ENCODE results near the gene SGSH.

SGSH gene

GRCh38 chr17:80225230-80225629 lies 5.1 kb upstream of the SGSH start:
- no peak for DNase-seq

DNA sequence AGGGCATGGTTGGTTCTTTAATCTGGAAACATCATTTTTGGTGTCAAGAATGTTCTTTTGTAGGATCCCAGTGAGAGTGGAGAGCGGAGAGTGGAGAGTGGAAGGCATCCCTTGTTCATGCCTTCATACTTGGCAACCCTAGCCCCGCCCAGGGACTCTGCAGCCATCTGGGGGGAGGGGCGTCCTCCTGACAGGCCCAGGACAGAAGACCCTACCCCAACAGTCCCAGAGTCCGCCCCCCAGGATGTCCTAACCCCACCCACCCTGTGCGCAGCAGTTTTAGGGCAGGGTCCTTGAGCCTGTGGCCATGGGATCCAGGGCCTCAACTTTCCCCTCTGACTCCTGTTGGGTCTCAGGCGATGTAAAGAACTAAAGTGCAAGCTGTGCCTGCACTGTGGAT lies 4.5 kb upstream of the SGSH start:
- no peak for DNase-seq

DNA sequence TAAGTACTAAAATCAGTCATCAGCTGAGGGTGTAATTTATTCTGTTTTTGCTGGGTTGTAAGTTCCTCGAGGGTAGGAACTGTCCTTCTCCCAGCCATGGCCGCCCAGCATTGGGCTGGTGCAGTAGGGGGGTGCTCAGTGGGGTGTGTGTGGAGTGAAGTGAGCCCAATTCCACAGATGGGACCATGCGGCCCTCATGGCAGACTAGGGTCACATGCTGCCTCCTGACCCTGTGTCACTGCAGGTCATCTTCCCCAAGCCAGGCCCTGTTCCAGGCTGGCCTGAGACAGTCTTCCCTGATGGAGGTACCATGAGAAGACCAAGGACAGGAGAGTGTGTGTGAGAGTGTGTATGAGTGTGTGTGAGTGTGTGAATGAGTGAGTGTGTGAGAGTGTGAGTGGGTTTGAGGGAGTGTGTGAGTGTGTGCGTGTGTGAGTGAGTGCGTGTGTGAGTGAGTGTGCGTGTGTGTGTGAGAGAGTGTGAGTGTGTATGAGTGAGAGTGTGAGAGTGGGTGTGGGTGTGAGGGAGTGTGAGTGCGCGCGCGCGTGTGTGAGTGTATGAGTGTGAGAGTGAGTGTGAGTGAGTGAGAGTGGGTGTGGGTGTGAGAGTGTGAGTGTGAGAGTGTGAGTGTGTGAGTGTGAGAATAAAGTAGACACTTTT lies 3.8 kb upstream of the SGSH start:
- no peak for DNase-seq

DNA sequence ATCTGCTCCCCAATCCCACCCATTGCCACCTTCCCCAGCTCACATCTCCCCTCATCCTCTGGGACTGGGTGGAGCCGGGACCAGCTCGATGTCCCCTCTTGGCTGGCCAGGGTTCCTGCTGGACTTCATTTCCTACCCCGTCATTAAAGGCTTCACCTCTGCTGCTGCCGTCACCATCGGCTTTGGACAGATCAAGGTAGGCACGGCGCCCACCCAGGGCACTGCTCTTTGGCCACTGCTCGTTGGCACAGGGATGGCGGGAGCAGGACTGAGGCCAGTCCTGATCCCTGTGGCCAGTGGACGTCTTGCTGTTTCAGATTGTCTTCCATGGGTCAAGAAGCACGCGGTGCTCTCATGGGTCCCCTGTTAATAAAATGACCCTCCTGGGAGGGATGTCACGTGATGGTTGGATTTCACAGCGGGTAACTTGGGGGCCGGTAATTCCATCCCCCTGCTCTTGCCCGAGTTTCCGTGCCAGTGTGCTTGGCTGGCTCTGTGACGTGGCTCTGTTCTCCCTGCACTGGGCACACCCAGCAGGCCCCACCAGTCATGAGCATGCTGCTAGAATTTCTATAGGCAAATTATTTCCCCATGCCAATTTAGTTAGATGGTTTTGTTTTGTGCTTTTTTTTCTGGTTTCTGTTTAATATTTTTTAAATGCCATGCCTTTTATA lies 3.1 kb upstream of the SGSH start:
- no peak for DNase-seq

DNA sequence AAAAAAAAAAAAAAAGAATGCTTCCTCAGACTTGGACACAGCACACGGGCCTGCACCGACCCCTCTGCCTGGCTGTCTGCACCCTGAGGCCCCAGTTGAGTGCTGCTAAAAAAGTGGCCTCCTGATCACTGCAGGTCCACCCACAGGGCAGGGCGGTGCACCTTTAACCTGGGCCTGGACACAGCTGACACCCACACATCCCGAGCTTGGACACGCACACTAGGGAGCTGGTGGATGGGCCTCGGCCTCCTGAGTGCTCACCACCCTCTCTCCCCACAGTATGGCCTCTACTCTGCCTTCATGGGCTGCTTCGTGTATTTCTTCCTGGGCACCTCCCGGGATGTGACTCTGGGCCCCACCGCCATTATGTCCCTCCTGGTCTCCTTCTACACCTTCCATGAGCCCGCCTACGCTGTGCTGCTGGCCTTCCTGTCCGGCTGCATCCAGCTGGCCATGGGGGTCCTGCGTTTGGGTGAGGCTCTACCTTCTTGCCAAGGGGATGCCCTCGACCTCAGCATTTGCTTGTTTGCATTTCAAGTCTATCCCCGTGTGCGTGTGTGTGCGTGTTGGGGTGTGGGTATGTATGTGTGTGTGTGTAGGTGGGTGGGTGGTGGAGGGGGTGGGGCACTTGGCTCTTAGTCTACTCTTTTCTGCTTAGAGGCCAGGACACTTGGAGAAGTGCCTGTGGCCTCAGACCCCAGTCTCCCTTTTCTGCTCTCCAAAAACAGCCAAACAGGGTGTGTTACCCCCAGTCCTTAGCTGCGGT lies 2.4 kb upstream of the SGSH start:
- no peak for DNase-seq

GRCh38 chr17:80221351-80222105 lies 1.4 kb upstream of the SGSH start:
- no peak for DNase-seq

DNA sequence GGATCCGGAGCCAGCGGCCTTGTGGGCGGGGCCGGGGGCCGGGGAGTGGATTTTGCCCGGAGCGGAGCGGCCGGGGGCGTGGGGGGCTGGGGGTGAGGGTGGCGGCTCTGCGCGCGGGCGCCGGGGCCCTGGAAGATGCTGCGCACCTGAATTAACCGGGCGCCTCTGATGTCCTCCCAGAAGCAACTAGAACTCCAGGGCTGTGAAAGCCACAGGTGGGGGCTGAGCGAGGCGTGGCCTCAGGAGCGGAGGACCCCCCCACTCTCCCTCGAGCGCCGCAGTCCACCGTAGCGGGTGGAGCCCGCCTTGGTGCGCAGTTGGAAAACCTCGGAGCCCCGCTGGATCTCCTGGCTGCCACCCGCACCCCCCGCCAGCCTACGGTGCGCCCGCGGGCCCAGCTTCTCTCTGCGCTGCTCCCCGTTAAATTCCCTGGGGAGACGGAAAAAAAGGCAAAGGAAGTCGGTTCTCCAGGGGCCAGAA lies 643 bp upstream of the SGSH start:
- no peak for DNase-seq

DNA sequence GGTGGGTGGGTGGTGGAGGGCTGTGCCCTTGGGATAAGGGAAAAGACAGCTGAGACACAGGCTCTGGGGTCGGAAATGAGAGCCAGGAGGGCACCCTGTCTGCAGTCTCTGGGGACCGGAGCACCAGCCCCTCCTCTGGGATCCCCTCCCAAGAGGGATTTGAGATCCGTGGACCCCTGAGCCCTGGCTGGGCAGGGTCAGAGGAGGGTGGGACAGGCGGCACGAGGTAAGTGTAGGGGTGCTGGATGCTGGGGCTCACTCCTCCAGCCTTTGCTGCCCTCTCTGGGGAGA lies 425 bp downstream of the SGSH start:
- DNase-seq = no peak

DNA sequence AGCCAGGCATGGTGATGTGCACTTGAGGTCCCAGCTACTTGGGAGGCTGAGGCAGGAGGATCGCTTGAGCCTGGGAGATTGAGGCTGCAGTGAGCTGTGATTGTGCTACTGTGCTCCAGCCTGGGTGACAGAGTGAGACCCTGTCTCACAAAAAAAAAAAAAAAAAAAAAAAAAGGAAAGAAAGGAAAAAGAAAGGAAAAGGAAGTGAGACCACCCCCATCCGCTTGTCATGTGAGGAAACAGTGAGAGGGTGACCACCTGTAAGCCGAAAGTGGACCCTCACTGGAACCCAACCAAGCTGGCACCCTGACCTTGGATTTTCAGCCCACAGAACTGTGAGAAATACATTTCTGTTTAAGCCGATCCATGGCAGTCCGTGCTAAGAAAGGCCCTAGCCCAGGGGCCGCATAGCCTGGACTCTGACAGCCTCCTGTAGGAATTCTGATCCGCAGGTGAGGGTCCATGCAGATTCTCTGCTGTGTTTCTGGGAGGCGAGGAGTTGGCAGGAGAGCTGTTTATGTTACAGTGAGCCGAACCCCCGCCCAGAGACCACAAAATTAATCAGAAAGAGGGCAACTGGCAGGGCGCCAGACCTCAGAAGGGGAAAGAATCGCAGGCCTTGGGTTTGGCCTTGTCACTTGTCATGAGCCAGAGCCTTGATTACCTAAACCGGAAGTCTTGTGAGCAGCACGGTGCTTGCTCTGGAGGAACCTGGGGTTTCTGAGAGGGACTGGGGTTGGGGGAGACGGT lies 945 bp downstream of the SGSH start:
- no peak for DNase-seq

- DNase-seq = no peak
Observed at GRCh38 chr17:80218391-80218790, 1.7 kb downstream of the SGSH start.

DNA sequence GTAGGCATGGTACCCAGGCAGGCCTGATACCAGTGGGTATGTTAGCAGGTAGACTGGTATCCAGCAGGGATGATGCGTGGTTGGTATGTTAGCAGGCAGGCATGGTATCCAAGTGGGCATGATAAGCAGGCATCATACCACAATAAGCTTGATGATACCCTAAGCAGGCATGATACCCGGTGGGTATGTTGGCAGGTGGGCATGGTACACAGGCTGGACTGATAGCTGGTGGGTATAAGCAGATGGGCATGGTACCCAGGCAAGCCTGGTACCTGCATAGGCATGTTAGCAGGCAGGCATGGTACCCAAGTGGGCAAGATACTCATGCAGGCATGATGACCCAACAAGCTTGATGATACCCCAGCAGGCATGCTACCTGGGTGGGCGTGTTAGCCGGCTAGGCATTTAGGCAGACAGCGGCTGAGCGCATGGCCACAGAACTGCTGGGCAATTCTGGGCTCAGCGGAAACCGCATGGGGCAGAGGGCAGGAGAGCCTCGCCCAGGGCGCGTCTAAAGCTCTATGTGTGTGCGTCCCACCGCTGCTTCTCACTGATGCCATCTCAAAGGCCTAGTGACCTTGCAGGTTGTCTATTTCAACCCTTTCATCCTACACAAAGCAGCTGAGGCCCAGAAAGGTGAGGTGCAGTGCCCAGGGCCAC lies 2.3 kb downstream of the SGSH start:
- DNase-seq = no peak

- no peak for DNase-seq
Observed at GRCh38 chr17:80216473-80217456, 3.4 kb downstream of the SGSH start.

- DNase-seq = no peak
Observed at GRCh38 chr17:80214878-80215210, 5.3 kb downstream of the SGSH start.

GRCh38 chr17:80214012-80214877 lies 5.9 kb downstream of the SGSH start:
- DNase-seq = no peak

DNA sequence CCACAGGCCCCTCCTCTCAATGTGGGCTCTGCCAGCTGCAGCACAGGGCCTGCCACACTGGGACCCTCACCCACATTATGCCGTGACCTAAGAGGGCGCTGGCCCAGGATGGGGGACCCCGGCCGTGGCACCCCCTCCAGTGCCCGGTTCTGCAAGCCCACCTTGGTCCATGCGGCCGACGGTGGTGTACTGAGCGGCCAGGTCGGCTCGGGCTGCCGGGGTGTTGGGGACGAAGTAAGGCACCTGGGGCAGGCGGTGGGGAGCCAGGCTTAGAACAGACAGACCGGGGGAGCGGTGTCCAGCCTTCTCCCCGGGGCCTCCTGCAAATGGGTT lies 6.5 kb downstream of the SGSH start:
- DNase-seq = no peak

DNA sequence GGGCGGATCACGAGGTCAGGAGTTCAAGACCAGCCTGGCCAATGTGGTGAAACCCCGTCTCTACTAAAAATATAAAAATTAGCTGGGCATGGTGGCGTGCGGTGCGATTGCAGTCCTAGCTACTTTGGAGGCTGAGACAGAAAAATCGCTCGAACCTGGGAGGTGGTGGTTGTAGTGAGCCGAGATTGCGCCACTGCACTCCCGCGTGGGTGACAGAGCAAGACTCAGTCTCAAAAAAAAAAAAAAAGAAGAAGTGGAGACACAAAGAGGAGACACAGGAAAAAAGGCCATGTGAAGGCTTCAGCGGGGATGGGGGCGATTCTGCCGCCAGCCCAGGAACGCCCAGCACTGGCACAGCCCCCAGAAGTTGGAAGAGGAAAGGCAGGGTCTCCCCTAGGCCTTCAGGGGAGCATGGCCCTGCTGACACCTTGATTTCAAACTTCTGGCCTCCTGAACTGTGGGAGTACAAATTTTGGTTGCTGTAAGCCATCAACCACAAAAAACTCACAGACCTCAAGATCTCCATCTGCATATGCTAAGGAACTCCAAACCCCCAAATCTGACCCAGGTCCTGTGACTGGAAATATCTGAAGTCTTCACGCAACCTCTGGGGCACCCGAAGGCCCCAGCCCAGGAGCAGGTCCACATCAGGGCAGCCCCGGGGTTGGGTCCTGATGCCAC lies 7.0 kb downstream of the SGSH start:
- DNase-seq = no peak

DNA sequence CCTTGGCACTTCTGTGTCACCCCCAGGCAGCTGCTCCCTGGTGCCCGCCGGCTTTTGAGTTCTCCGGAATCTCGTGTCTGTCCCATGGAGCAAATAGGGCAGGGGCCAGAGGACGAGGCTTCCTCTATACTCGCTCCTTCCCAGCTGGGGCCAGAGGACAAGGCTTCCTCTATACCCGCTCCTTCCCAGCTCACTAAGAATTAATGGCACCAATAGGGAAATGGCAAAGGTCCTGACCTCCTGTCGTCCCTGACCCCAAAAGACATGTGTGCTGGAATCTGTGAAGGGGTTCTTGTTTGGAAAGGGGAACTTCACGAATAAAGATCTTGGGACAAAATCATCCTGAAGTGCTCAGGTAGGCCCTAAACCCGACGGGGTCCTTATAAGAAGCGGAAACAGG lies 7.6 kb downstream of the SGSH start:
- DNase-seq = no peak

- no peak for DNase-seq
Observed at GRCh38 chr17:80212109-80212508, 8.0 kb downstream of the SGSH start.

GRCh38 chr17:80210348-80211108 lies 9.6 kb downstream of the SGSH start:
- no peak for DNase-seq
